ENCODE measurements around the gene RPP25L.

- TF ChIP-seq POLR2A (IDR thresholded peaks at IDR 0.05) (no peak), CTCF (IDR thresholded peaks at IDR 0.05) (no peak)
Measured at GRCh38 chr9:34647651-34648050, 35.8 kb upstream of the RPP25L start.
